GM18507 (cell line): ENCODE data around the gene BSND.

Experiments used
- DNase-seq: peaks from one replicate; pipeline ENCODE4 v3.0.0; 2011; ENCODE audit warnings: low read depth; ENCODE audit not compliant: insufficient read length; ENCODE audit errors: extremely low spot score
- FAIRE-seq: peaks from 2 replicates; lab custom pipeline; 2011; peaks lifted over from hg19 to GRCh38; lab: Jason Lieb, UNC

Gene BSND

DNA sequence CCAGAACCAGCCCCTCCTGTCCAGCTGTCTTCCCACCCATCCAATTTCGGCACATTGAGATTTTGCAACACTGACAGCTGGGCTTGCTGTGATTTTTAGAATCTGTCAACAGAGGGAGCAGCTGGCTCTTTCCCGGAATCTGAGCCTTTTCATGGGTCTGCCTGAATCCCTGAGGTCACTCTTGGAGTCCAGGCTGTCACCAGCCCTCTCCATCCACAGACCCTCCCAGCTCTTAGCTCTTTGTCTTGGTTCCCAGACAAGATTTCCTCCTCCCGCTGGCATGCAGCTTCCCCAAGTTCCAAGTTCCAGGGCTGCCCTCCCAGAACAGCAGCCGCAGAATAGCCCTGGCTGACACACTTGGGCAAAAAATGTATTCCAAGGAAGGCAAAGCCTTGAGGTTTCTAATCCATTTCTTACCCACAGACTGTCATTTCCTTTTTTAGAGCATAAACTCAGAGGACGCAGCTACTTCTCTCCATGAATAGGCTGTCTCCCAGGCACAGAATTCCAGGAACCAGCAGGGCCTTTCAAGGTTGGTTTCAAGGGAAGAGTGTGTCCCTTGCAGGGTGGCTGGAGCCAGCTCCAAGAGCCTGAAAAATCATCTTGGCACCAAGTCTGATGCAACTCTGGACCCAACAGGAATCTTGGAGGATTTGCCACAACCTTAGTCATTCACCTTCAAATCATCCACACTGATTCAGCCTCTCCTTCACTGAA, 25.4 kb upstream of the BSND start:
- FAIRE-seq = no peak

GRCh38 chr1:54975356-54976108, 23.2 kb upstream of the BSND start:
- no peak for DNase-seq
- no peak for FAIRE-seq

More for the DNA sequence above, 25.4 kb upstream of the BSND start:
- DNase-seq = no peak

DNA sequence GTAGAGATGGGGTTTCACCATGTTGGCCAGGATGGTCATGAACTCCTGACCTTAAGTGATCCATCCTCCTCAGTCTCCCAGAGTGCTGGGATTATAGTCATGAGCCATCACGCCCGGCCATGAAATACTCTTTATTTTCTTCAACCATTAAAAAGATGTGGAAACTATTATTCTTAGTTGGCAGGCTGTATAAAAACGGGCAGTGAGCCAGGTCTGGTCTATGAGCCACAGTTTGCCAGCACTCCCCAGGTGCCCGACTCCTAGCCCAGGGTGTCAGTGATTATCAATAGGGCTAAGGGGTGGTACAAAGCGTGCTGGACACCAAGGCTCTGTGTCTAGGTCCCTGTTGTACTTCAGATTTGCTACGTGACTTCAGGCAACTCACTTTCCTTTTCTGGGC, 22.0 kb upstream of the BSND start:
- FAIRE-seq = no peak

GRCh38 chr1:54977533-54978297, 21.0 kb upstream of the BSND start:
- DNase-seq = no peak
- no peak for FAIRE-seq

More for the DNA sequence above, 22.0 kb upstream of the BSND start:
- no peak for DNase-seq

DNA sequence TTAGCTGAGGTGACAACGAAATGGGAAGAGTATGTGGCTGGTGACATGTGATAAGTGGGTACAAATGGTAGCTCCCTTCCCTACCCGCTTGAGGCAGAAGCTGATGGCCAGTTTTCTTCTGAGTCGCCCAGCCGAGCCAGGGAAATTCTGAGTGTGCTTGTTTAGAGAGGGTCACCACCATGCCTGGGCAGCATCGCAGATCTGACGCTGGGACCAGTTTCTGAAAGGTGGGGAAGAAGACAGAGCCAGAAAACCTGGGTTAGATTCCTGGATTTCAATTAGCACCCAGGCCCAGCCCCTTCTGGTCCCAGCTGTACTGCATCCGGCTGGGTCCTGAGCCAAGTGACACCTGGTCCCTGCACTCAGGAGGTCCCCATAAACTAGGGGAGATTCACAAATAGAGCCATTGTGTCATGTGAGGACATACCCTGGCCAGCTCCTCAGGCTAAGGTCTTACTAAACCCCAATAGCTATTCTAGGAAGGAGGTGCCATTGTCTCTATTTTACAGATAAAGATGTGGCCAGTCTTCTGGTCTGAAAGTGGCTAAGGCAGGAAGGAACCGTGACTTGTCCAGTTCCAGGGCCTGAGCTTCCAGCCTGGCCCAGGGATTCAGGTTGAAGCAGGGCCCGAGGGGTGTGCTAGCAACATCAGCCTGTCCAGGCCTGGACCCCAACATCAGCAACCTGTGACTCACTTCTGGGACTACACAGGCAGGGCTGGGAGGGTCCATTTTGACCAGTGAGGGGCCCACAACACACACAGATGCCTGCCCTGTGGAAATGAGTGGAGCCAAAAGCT, 20.0 kb upstream of the BSND start:
- FAIRE-seq (no peak), DNase-seq (no peak)

DNA sequence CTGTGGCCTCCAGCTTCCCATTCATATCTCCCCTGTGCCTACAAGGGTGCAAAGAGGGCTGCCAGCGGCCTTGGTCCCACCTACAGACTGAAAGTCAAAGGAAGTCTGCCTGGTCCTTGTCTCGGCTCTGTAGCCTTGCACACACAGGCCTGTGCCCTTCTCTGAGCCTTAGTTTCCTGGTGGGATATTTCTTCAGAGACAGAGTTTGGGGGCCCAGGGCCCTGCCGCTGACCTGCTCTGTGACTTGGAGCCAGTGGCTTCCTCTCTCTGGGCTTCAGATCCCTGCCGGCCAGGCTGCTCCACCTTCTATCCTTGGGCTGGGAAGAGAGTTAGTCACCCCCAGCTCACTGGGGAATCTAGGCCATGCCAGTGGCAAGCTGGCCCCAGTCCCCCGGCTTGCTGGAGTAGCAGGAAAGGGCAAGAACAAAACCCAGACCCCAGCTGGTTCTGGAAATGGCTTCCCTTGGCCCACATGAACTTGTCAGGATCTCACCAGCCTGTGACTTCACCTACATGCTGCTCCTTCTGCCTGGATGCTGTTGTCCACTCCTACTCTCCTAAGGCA, 19.3 kb upstream of the BSND start:
- DNase-seq (no peak), FAIRE-seq (no peak)

- no peak for FAIRE-seq
- DNase-seq = no peak
Observed at GRCh38 chr1:54980046-54980527, 18.6 kb upstream of the BSND start.

DNA sequence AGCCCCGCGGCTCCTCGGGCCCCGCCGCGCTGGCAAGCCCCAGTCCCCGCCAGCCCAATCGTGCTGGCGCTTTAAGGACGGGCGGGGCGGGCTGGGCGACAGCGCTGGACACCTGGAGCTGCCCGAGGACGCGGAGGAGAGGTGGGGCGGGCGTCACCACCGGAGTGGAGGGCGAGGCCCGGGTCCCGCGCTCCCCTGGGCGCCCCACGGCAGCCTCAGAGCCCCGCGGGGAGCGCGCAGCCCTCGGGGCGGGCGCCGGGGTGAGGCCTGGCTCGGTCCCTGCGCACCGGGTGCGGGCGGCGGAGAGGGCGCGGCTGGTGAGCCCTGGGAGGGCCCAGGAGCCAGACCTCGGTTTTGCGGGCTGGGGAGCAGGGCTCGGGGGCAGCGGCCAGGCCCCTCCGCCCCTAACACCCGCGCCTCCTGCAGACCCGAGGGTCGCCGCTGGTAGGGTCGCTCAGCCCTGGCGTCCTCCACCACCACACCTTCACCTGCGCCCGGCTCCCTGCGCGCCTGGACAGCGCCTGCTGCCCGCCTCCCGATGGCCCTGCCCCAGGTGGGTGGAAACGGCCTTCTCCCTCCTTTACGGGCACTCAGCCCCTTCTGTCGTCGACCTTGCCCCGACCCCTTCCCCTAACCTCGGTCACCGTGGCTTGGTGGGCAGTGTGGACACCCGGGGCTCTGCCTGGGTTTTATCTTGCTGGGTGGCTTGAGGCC, 18.0 kb upstream of the BSND start, which contains the start of gene TMEM61:
Gene TMEM61, plus strand, starts transcription at position 101 of the 714 bp plus-strand sequence. Its CDS starts 438 bp downstream, at position 539.
- no peak for DNase-seq
- FAIRE-seq = no peak

- DNase-seq (no peak), FAIRE-seq (no peak)
Observed at GRCh38 chr1:54981466-54981865, 17.3 kb upstream of the BSND start.

DNA sequence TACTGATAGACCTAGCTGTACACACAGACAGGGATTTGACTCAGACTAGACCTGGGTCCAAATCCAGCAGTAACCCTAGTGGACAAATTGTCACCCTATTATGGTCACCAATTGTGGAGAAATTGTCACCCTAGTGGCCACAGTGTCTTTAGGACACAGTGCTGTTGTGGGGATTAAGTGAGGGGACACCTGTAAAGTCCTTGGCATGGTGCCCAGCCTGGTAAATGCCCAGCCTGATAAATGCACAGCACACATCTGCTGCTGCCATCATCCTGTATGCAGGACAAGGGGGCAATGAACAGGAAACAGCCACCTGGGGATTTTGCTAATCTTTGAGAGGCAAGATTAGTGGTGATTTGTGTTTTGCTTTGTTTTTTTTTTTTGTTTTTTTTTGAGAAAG, 16.0 kb upstream of the BSND start:
- FAIRE-seq (no peak), DNase-seq (no peak)

DNA sequence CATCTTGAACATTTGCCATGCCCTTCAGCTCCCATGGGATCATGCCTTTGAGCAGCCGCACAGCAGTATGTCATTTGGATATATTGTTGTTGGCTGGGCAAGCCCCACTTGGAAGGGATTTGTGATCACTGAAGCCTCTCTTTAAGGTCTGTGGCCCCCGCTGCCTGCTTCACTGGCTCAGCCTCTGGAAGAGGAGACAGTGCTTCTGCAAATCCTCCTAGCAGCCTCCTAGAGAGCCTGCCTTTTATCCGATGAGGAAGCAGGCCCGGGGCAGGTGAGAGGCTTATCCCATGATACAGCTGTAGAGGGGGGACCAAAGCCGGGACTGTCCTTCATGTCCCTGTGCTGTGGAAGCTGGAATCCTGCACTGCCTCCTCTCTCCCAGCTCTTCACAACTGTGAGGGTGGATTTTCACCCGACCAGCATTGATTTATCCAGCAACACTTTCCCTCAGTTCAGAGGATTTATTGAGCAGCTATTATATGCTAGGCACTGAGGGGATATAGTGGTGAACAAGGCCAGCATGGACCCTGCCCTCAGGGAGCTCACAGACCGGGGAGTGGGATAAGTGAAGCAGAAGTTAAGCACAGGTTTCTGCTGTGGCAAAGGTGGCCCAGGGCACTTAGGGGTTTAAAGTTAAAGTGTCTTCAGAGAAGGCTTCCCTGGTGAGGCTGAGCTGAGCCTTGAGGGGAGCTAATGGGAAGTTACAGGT, 14.4 kb upstream of the BSND start:
- FAIRE-seq = no peak
- no peak for DNase-seq

- DNase-seq = no peak
- no peak for FAIRE-seq
Observed at GRCh38 chr1:54985556-54985955, 13.2 kb upstream of the BSND start.

DNA sequence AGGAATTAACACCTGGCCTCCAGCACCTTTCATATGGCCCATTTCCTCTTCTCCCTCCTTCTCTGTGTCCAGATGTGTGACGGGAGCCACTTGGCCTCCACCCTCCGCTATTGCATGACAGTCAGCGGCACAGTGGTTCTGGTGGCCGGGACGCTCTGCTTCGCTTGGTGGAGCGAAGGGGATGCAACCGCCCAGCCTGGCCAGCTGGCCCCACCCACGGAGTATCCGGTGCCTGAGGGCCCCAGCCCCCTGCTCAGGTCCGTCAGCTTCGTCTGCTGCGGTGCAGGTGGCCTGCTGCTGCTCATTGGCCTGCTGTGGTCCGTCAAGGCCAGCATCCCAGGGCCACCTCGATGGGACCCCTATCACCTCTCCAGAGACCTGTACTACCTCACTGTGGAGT, 12.7 kb upstream of the BSND start:
- DNase-seq = no peak
- FAIRE-seq = no peak

DNA sequence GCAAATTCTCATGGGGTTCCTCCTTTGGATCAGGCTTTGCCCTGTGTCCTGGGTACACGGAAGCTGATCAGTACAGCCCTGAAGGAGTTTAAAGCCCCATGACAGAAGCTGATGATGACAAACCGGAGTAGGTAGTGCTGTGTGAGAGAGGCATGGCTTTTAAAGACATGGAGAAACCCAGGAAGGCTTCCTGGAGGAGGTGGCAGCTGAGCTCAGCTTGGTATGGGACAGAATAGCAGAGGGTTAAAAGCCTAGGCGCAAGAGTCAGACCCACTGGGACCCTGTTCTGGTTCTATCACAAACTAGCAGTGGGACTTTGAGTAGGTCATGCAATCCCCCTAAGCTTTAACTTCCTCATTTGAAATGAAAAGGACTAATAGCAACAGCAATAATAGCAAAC, 12.2 kb upstream of the BSND start:
- DNase-seq (no peak), FAIRE-seq (no peak)

DNA sequence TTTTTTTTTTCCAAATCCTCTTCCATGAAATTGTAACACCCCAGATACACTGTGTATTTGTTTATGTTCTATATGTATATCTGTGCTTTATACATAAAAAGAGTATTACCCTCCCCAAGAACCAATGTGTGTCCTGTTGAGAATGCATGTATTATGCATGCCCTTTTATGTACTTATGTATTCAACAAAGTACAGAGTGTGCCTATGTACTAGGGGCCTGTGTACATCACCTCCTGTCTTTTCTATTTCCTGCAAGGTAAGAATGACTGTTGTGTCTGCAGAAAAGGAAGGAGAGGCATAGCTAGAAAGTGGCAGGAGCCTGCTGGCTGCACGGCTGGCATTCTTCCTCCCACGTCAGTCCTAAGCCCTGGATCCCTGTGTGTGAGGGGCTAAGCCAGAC, 11.3 kb upstream of the BSND start:
- FAIRE-seq (no peak), DNase-seq (no peak)

GRCh38 chr1:54987919-54988705, 10.6 kb upstream of the BSND start:
- FAIRE-seq (no peak), DNase-seq (no peak)

DNA sequence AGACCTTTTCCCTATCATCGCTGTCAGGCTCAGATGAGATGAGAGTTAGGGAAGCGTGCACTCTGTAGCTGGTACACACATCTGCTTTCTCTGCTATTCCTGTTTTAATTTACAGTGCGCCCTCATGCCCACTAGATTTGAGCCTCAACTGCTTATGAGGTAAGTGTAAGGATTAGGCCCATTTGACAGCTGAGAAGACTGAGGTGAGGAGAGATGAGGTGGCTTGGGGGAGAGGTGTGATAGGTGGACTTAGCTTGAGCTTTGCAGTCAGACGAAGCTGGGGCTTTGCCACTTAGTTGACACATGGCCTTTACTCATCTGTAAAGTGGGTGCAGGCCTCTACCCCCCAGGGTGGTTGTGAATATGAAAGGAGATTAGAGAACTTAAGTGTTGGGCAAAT, 9.8 kb upstream of the BSND start:
- DNase-seq = no peak
- no peak for FAIRE-seq
